HG03025 (cell line): ENCODE measurements around the gene TUFT1.
"Not testable (repeated sequence)": the region's sequence is repeated elsewhere in the genome, so short reads cannot be mapped to it uniquely, and the experiment has no call there.

Experiments used
- ATAC-seq: cut with Tn5 transposase; IDR thresholded peaks from one replicate; pipeline ENCODE4 v1.9.1; 2021; ENCODE audit warnings: mild to moderate bottlenecking, moderate library complexity; ENCODE audit not compliant: unreplicated experiment, low FRiP score

The TUFT1 gene

GRCh38 chr1:151611832-151612500, 71.9 kb downstream of the TUFT1 start, which contains the start of gene SNX27:
Gene SNX27, plus strand, starts transcription at chr1:151612050. Its CDS starts 152 bp downstream, at chr1:151612202.
- peak; percentile 84 for ATAC-seq

- no peak for ATAC-seq
These were observed 72.6 kb downstream of the TUFT1 start for GRCh38 chr1:151612501-151613281.

- no peak for ATAC-seq
These were observed 73.2 kb downstream of the TUFT1 start for GRCh38 chr1:151613282-151613780.

GRCh38 chr1:151615711-151616504, 75.8 kb downstream of the TUFT1 start:
- ATAC-seq, result no peak

- ATAC-seq, result no peak
These were observed 76.4 kb downstream of the TUFT1 start for GRCh38 chr1:151616505-151616849.

- no peak for ATAC-seq
These were observed 77.9 kb downstream of the TUFT1 start for GRCh38 chr1:151618003-151618402.

GRCh38 chr1:151618470-151618869, 78.4 kb downstream of the TUFT1 start:
- no peak for ATAC-seq

- ATAC-seq, result not testable (repeated sequence)
These were observed 78.9 kb downstream of the TUFT1 start for GRCh38 chr1:151618996-151619395.

GRCh38 chr1:151619489-151620093, 79.5 kb downstream of the TUFT1 start:
- ATAC-seq, result no peak

- no peak for ATAC-seq
These were observed 80.2 kb downstream of the TUFT1 start for GRCh38 chr1:151620286-151620685.

- no peak for ATAC-seq
These were observed 81.2 kb downstream of the TUFT1 start for GRCh38 chr1:151621351-151621750.

- ATAC-seq, result no peak
These were observed 84.7 kb downstream of the TUFT1 start for GRCh38 chr1:151624783-151625182.

GRCh38 chr1:151626740-151627334, 86.7 kb downstream of the TUFT1 start:
- ATAC-seq, result no peak

- ATAC-seq, result no peak
These were observed 89.2 kb downstream of the TUFT1 start for GRCh38 chr1:151629278-151629677.
